GM10248 (cell line): ENCODE results near the gene MRPS23.

ENCODE experiments used
- CTCF ChIA-PET: fragments of 300-600 bp; sonication (Branson Sonifier 250); formaldehyde crosslinking; extraction: SDS; loops from one replicate; lab custom pipeline; 2021; ENCODE audit warnings: antibody characterized with exemption; lab: Yijun Ruan, JAX
- POLR2A ChIA-PET: fragments of 350-650 bp; sonication (Branson Sonifier 250); formaldehyde crosslinking; extraction: SDS; loops from one replicate; lab custom pipeline; 2020; ENCODE audit warnings: antibody characterized with exemption; lab: Yijun Ruan, JAX
- DNase-seq: peaks from one replicate; pipeline ENCODE4 v3.0.0; 2012; ENCODE audit errors: extremely low spot score
- TF ChIP-seq, protein P1 (sequence below): IDR thresholded peaks from 2 replicates; pipeline ENCODE4 v1.5.1; 2012; ENCODE audit warnings: mild to moderate bottlenecking, low read depth; ENCODE audit errors: extremely low read depth, missing control alignments, control extremely low read depth

The MRPS23 gene

DNA sequence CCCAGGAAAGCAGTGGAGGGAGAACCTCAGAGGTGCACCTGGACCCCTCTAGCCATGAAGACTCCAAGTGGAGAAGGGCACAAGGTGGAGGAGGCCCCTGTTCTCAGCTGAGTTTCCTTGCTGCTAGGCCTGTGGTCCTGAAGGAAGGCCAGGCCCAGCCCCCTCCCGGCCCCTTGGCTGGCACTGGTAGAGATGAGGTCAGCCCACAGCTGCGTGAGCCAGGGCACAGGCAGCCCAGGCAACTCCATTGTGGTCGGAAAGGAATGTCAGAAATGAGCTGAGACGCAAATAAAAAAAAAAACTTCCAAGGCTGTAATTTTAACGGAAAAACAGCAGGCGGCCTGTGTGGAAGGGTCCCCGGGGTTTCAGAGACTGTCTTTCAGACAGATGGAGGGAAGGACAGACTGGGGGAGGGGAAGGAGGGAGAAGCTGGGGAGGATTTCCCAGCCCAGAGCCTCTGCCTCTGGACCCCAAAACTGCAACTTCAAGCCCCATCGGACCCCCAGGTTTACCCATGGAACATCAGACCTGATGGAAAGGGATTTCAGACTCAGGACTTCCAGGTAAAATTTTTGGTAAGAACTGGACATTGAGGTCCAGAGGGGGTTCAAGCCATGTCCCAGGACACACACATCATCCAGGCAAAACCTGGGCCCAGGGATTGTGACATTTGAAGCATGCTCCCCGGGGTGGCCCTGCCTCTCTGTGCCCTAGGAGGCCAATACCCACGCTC is 25.6 kb upstream of the MRPS23 start:
- CTCF ChIA-PET, result interaction anchor here (1.0 to 2.1 kb wide), 6 partner anchors 15 to 124 kb away, joined by 3 to 12 read pairs (median 4); no protein-coding TSS in a partner anchor
- DNase-seq, result no peak
- TF ChIP-seq, protein P1, sequence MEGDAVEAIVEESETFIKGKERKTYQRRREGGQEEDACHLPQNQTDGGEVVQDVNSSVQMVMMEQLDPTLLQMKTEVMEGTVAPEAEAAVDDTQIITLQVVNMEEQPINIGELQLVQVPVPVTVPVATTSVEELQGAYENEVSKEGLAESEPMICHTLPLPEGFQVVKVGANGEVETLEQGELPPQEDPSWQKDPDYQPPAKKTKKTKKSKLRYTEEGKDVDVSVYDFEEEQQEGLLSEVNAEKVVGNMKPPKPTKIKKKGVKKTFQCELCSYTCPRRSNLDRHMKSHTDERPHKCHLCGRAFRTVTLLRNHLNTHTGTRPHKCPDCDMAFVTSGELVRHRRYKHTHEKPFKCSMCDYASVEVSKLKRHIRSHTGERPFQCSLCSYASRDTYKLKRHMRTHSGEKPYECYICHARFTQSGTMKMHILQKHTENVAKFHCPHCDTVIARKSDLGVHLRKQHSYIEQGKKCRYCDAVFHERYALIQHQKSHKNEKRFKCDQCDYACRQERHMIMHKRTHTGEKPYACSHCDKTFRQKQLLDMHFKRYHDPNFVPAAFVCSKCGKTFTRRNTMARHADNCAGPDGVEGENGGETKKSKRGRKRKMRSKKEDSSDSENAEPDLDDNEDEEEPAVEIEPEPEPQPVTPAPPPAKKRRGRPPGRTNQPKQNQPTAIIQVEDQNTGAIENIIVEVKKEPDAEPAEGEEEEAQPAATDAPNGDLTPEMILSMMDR, result no peak
- POLR2A ChIA-PET, result no interaction called here

GRCh38 chr17:57874434-57875289 is 24.8 kb upstream of the MRPS23 start:
- CTCF ChIA-PET, result interaction anchor here (1.0 to 1.6 kb wide), 6 partner anchors 16 to 237 kb away, joined by 3 to 12 read pairs (median 4); no protein-coding TSS in a partner anchor

DNA sequence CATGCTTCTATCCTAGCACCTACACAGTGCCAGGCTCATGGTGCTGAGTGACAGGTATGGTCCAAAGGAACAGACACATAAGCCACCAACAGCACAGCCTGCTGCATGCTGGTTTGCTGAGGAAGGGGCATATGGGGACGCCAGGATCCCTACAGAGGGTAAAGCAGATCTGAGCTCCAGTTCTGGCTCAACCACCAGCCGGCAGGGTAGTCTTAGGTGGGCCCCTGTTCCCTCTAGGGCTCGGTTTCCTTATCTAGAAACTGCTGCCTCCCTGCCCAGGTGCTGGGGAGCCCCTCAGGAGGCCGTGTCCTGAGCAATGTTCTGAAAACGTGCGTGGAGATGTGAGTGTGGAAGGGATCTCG is 24.2 kb upstream of the MRPS23 start:
- ChIA-PET CTCF (interaction anchor here (1.0 to 1.6 kb wide), 6 partner anchors 16 to 238 kb away, joined by 3 to 12 read pairs (median 4); no protein-coding TSS in a partner anchor), POLR2A (interaction anchor here (0.6 kb wide), 1 partner anchor 183 kb away, joined by 4 read pairs; no protein-coding TSS in a partner anchor)
- TF ChIP-seq, protein P1, result no peak
- no peak for DNase-seq

More at GRCh38 chr17:57874434-57875289, 24.8 kb upstream of the MRPS23 start:
- POLR2A ChIA-PET, result interaction anchor here (0.6 kb wide), 1 partner anchor 184 kb away, joined by 4 read pairs; no protein-coding TSS in a partner anchor
- TF ChIP-seq, protein P1, result no peak
- peak; percentile 62 for DNase-seq

DNA sequence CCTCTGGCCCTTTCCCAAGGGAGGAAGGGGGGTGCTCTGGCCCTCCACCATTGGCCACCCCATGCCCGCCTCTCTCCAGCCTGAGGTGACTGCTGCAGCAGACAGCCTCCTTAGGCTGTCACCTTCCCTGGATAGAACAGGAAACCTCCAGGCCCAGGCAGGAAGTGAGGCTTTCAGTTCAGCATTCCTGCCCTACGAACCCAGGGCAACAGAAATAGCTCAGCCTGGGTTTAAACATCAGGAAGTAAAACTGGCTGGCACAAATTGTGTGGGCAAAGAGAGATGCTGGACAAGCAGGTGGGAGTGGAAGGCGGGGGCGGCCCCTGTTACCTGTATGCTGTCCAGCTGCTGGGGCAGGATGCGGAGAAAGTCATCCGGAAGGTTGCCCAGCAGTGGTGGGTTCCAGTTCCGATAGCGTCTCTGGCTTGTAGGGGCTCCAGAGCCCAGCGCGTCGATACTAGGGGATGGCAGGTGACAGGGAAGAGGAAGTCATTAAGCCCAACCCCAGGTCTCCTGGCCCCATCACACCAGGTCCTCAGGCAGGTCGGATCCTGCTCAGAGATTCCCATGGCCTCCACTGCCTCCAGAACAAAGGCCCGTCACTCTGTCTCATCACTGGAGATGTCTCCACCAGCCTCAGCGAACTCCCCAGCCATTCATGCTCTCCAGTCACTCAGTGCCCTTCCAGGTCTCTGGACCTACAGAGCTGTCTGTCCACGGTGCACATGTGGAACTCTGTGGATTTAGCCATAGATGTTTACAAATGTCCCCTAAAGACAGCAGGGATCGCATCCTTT is 23.6 kb upstream of the MRPS23 start:
- ChIA-PET POLR2A (no interaction called here), CTCF (interaction anchor here (1.6 kb wide), 1 partner anchor 126 kb away, joined by 12 read pairs; no protein-coding TSS in a partner anchor)
- TF ChIP-seq, protein P1, result no peak
- no peak for DNase-seq

GRCh38 chr17:57872536-57872935 is 22.7 kb upstream of the MRPS23 start:
- POLR2A ChIA-PET, result no interaction called here
- DNase-seq, result no peak
- TF ChIP-seq, protein P1, result no peak
- CTCF ChIA-PET, result interaction anchor here (1.0 to 24.4 kb wide), 3 partner anchors 15 to 240 kb away, joined by 3 to 478 read pairs (median 66); partner anchors contain the start of gene VEZF1
